Left ventricle myocardium inferior (tissue), 1 donor: ENCODE data around the gene HSPD1. TPM values are rescaled to one million over a fixed set of nuclear protein-coding genes. Genes with fewer than 3 reads are reported as not detected.

ENCODE experiments used
- DNase-seq: peaks from one replicate; pipeline ENCODE4 v3.0.0-alpha.2; 2020
- H3K27ac ChIP-seq: fragments of 200-600 bp; replicated peaks from 2 replicates; pipeline ENCODE4 v1.8.0; 2021
- H3K27me3 ChIP-seq: fragments of 200-600 bp; 2 replicates; pipeline ENCODE4 v1.8.0; 2021; ENCODE audit warnings: low read depth
- H3K36me3 ChIP-seq: fragments of 200-600 bp; 2 replicates; pipeline ENCODE4 v1.8.0; 2021
- H3K4me1 ChIP-seq: fragments of 200-600 bp; 2 replicates; pipeline ENCODE4 v1.8.0; 2021
- H3K4me3 ChIP-seq: fragments of 200-600 bp; 2 replicates; pipeline ENCODE4 v1.8.0; 2021; ENCODE audit warnings: mild to moderate bottlenecking, moderate library complexity
- H3K9me3 ChIP-seq: fragments of 200-600 bp; replicated peaks from 2 replicates; pipeline ENCODE4 v1.8.0; 2021
- CTCF ChIP-seq: fragments of 200-600 bp; IDR thresholded peaks from 2 replicates; pipeline ENCODE4 v1.8.0; 2021; ENCODE audit warnings: antibody characterized with exemption, mild to moderate bottlenecking, borderline replicate concordance
- intact Hi-C: fragments of 100-400 bp; cut with micrococcal nuclease; formaldehyde crosslinking; loops from one replicate; pipeline ENCODE4 v1.11.0; 2022
- long read RNA-seq: library from polyadenylated mRNA; unstranded; transcript quantifications from one replicate; pipeline ENCODE4 v2.0.0, GENCODE V29; 2021
- total RNA-seq: library from RNA; stranded (reverse); fragmentation: NEBNext Ultra II Directional; extraction: Animal tissue kit (Norgen Biotek cat#: 25700); gene quantifications from one replicate; pipeline ENCODE4 v1.2.1, GENCODE V29; 2021
- donor health status: DM: no; HTN: yes; CAD: no; lungs with severe emphysema.

Gene HSPD1
- total RNA-seq, result 143 TPM
- long read RNA-seq, transcript HSPD1-202 (12 exons, 2,455 nt), result major isoform, 310 of 350 reads
- long read RNA-seq, transcript HSPD1-201 (12 exons, 2,299 nt), result minor isoform, 5 of 350 reads
- long read RNA-seq, partial matches to known transcripts, result 11 of 350 reads
- long read RNA-seq, other reads (novel, unspliced or antisense), result 24 of 350 reads

GRCh38 chr2:197499594-197500502 lies at the start of gene HSPD1, which contains the start of gene HSPE1:
TSS of gene HSPD1 (minus strand) at chr2:197499840. CDS start at chr2:197498848, 992 bp downstream.
TSS of gene HSPE1 (plus strand) at chr2:197500379. CDS start at chr2:197500437, 58 bp downstream.
- TF ChIP-seq CTCF, result no peak
- Histone ChIP-seq H3K36me3 (peaks cover 63% of the 10 kb centered on the region), H3K9me3 (no peaks in the 10 kb centered on the region), H3K4me3 (peak within 1 kb of the TSS; percentile 91), H3K27me3 (no peaks in the 10 kb centered on the region), H3K27ac (peak within 1 kb of the TSS; percentile 92), H3K4me1 (peaks cover 76% of the 10 kb centered on the region)
- intact Hi-C loops, result loop anchor here (10.0 kb wide), 1 partner anchor 95 kb away; no protein-coding TSS in a partner anchor
- DNase-seq, result peak; percentile 97

- no peak for TF ChIP-seq CTCF
- no peak for DNase-seq
- intact Hi-C loops, result no loop called here
- no peaks in the 10 kb centered on the region for H3K9me3 ChIP-seq
- H3K27ac ChIP-seq, result no peak overlapping the region
- H3K4me3 ChIP-seq, result no peak overlapping the region
- peaks cover 71% of the 10 kb centered on the region for H3K36me3 ChIP-seq
- no peaks in the 10 kb centered on the region for H3K4me1 ChIP-seq
- no peaks in the 10 kb centered on the region for H3K27me3 ChIP-seq
Observed at GRCh38 chr2:197548582-197548981, 48.9 kb upstream of the HSPD1 start.

GRCh38 chr2:197547163-197547900 lies 47.7 kb upstream of the HSPD1 start:
- TF ChIP-seq CTCF, result no peak
- no peaks in the 10 kb centered on the region for H3K4me1 ChIP-seq
- no peaks in the 10 kb centered on the region for H3K9me3 ChIP-seq
- no peaks in the 10 kb centered on the region for H3K27me3 ChIP-seq
- no peak for DNase-seq
- H3K36me3 ChIP-seq, result peaks cover 74% of the 10 kb centered on the region
- H3K4me3 ChIP-seq, result no peak overlapping the region
- no peak overlapping the region for H3K27ac ChIP-seq
- intact Hi-C loops, result no loop called here

- Histone ChIP-seq H3K27ac (no peak overlapping the region), H3K4me1 (peaks cover 9% of the 10 kb centered on the region), H3K27me3 (no peaks in the 10 kb centered on the region), H3K9me3 (no peaks in the 10 kb centered on the region), H3K4me3 (no peak overlapping the region), H3K36me3 (peaks cover 55% of the 10 kb centered on the region)
- no peak for TF ChIP-seq CTCF
- intact Hi-C loops, result no loop called here
- DNase-seq, result no peak
Observed at GRCh38 chr2:197543206-197543605, 43.6 kb upstream of the HSPD1 start.

- H3K27ac ChIP-seq, result no peak overlapping the region
- DNase-seq, result no peak
- intact Hi-C loops, result no loop called here
- no peak for TF ChIP-seq CTCF
- no peak overlapping the region for H3K4me3 ChIP-seq
- no peaks in the 10 kb centered on the region for H3K27me3 ChIP-seq
- H3K36me3 ChIP-seq, result peaks cover 67% of the 10 kb centered on the region
- peaks cover 10% of the 10 kb centered on the region for H3K4me1 ChIP-seq
- H3K9me3 ChIP-seq, result no peaks in the 10 kb centered on the region
Observed at GRCh38 chr2:197539734-197540133, 40.1 kb upstream of the HSPD1 start.
